Colonic mucosa (tissue), 2 donors: ENCODE measurements around the gene ZNF43. TPM values are rescaled to one million over a fixed set of nuclear protein-coding genes. Genes with fewer than 3 reads are reported as not detected.

Experiments
- total RNA-seq, 2 donors: library from RNA; stranded (reverse); fragmentation: NEBNext Ultra II Directional in 1 of 2; extraction: Animal tissue kit (Norgen Biotek cat#: 25700) in 1 of 2; gene quantifications; one replicate each; pipeline ENCODE4 v1.2.1, GENCODE V29; 2021
- donor health status: DM: no; HTN: no; CAD: no.
- donor health status: DM: no; HTN: no; CAD: no.

The ZNF43 gene
- total RNA-seq, 2 donors from 2014 or later, result 8.7 to 13.8 TPM

Other genes with a start within 250 kb of the ZNF43 start
- 10 to 100 TPM in 1 of 2 donors, 1 to 10 TPM in 1; 9.7 to 16.0 TPM for gene ZNF100, start 68.6 kb downstream of the ZNF43 start, total RNA-seq
- 1 to 10 TPM in 1 of 2 donors, under 1 TPM in 1; 0.62 to 3.7 TPM for gene ZNF208, start 174.8 kb upstream of the ZNF43 start, total RNA-seq
- gene ZNF257, start 216.3 kb upstream of the ZNF43 start, total RNA-seq, result 1 to 10 TPM in 1 of 2 donors, under 1 TPM in 1; 0.24 to 2.2 TPM